OCI-LY1 (cell line): Measurements from ENCODE around the gene AMOTL1.

ENCODE experiments used
- H2AFZ ChIP-seq: fragments of 200-600 bp; sonication (generic), shearing (Covaris generic); 2 replicates; pipeline ENCODE4 v1.6.0; 2014; ENCODE audit warnings: antibody characterized with exemption, mild to moderate bottlenecking, low read length
- H3F3A ChIP-seq: fragments of 200-600 bp; sonication (generic), shearing (Covaris generic); 2 replicates; pipeline ENCODE4 v1.6.0; 2014; ENCODE audit warnings: mild to moderate bottlenecking, antibody characterized with exemption, low read length, moderate library complexity; ENCODE audit not compliant: insufficient read depth
- H3K27ac ChIP-seq: fragments of 200-600 bp; sonication (generic); 2 replicates; pipeline ENCODE4 v1.5.1; 2014; ENCODE audit warnings: low read length, mixed run types, mild to moderate bottlenecking, low read depth; ENCODE audit not compliant: poor library complexity, severe bottlenecking
- H3K27me3 ChIP-seq: fragments of 200-600 bp; sonication (generic); 2 replicates; pipeline ENCODE4 v1.6.0; 2014; ENCODE audit warnings: antibody characterized with exemption, mild to moderate bottlenecking, low read length, moderate library complexity; ENCODE audit not compliant: insufficient read depth
- H3K36me3 ChIP-seq: fragments of 200-600 bp; sonication (generic); 2 replicates; pipeline ENCODE4 v1.6.1; 2014; ENCODE audit warnings: mild to moderate bottlenecking, antibody characterized with exemption, low read length, moderate library complexity, mixed read lengths; ENCODE audit not compliant: insufficient read depth
- H3K4me1 ChIP-seq: fragments of 200-600 bp; sonication (generic); 2 replicates; pipeline ENCODE4 v1.5.1; 2014; ENCODE audit warnings: mild to moderate bottlenecking, low read length, moderate library complexity; ENCODE audit not compliant: insufficient read depth, severe bottlenecking
- H3K4me2 ChIP-seq: fragments of 200-600 bp; sonication (generic), shearing (Covaris generic); 2 replicates; pipeline ENCODE4 v1.6.1; 2014; ENCODE audit warnings: low read length
- H3K4me3 ChIP-seq: fragments of 200-600 bp; sonication (generic); 2 replicates; pipeline ENCODE4 v1.5.1; 2014; ENCODE audit warnings: low read length, low read depth, mild to moderate bottlenecking, mixed read lengths; ENCODE audit not compliant: poor library complexity, severe bottlenecking
- H3K79me2 ChIP-seq: fragments of 200-600 bp; shearing (Covaris generic); 2 replicates; pipeline ENCODE4 v1.6.1; 2016; ENCODE audit warnings: mixed run types, low read length, mixed read lengths; ENCODE audit not compliant: insufficient read depth
- H3K9ac ChIP-seq: fragments of 200-600 bp; sonication (generic), shearing (Covaris generic); 2 replicates; pipeline ENCODE4 v1.6.1; 2014; ENCODE audit warnings: mild to moderate bottlenecking, low read length, mixed read lengths
- H3K9me2 ChIP-seq: fragments of 200-600 bp; sonication (generic), shearing (Covaris generic); 2 replicates; pipeline ENCODE4 v1.6.1; 2014; ENCODE audit warnings: low read depth, mild to moderate bottlenecking, low read length, mixed read lengths
- H3K9me3 ChIP-seq: fragments of 200-600 bp; shearing (Covaris generic); 2 replicates; pipeline ENCODE4 v1.6.1; 2014; ENCODE audit warnings: low read length, mixed read lengths
- H4K20me1 ChIP-seq: fragments of 200-600 bp; sonication (generic), shearing (Covaris generic); 2 replicates; pipeline ENCODE4 v1.6.0; 2016; ENCODE audit warnings: mild to moderate bottlenecking, low read length; ENCODE audit not compliant: insufficient read depth
- EZH2 ChIP-seq: fragments of 200-600 bp; sonication (generic), shearing (Covaris generic); IDR thresholded peaks from 2 replicates; pipeline ENCODE4 v1.8.0; 2017; ENCODE audit warnings: borderline replicate concordance, mixed run types, mild to moderate bottlenecking, antibody characterized with exemption, low read length, moderate library complexity, mixed read lengths
- TF ChIP-seq, protein P1 (sequence below): fragments of 200-600 bp; sonication (generic), shearing (Covaris generic); IDR thresholded peaks from 2 replicates; pipeline ENCODE4 v1.5.1; 2017; ENCODE audit warnings: mild to moderate bottlenecking, antibody characterized with exemption, low read length, moderate library complexity, mixed read lengths

Gene AMOTL1

DNA sequence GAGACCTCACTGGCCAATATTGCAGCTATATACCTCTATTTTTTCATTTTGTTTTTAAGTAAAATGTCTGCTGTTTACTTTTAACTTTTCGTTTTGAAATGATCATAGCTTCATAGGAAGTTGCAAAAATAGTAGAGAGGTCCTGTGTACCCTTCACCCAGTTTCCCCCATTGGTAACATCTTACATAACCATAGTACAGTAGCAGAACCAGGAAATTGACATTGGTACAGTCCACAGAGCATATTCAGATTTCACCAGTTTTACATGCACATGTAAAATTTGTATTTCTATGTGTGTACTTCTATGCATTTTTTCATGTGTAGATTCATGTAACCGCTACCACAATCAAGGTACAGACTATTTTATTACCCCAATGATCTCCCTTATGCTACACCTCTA is 3.8 kb downstream of the AMOTL1 start:
- Histone ChIP-seq H3K4me1 (no peaks in the 10 kb centered on the region), H3K79me2 (no peaks in the 10 kb centered on the region), H3F3A (no peaks in the 10 kb centered on the region)

GRCh38 chr11:94773842-94774241 is 5.7 kb downstream of the AMOTL1 start:
- TF ChIP-seq EZH2: no peak
- TF ChIP-seq, protein P1, sequence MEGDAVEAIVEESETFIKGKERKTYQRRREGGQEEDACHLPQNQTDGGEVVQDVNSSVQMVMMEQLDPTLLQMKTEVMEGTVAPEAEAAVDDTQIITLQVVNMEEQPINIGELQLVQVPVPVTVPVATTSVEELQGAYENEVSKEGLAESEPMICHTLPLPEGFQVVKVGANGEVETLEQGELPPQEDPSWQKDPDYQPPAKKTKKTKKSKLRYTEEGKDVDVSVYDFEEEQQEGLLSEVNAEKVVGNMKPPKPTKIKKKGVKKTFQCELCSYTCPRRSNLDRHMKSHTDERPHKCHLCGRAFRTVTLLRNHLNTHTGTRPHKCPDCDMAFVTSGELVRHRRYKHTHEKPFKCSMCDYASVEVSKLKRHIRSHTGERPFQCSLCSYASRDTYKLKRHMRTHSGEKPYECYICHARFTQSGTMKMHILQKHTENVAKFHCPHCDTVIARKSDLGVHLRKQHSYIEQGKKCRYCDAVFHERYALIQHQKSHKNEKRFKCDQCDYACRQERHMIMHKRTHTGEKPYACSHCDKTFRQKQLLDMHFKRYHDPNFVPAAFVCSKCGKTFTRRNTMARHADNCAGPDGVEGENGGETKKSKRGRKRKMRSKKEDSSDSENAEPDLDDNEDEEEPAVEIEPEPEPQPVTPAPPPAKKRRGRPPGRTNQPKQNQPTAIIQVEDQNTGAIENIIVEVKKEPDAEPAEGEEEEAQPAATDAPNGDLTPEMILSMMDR: no peak
- Histone ChIP-seq H3K9ac (no peak overlapping the region), H3K27me3 (no peaks in the 10 kb centered on the region), H4K20me1 (no peaks in the 10 kb centered on the region), H3K36me3 (no peaks in the 10 kb centered on the region), H3K79me2 (no peaks in the 10 kb centered on the region), H3K4me1 (no peaks in the 10 kb centered on the region), H3K27ac (no peak overlapping the region), H3K4me3 (no peak overlapping the region), H3K9me2 (no peaks in the 10 kb centered on the region), H2AFZ (no peak overlapping the region), H3F3A (no peaks in the 10 kb centered on the region), H3K9me3 (no peaks in the 10 kb centered on the region), H3K4me2 (no peak overlapping the region)

More for the DNA sequence above, 3.8 kb downstream of the AMOTL1 start:
- TF ChIP-seq, protein P1: no peak
- TF ChIP-seq EZH2: no peak
- no peaks in the 10 kb centered on the region for H3K36me3 ChIP-seq
- no peak overlapping the region for H2AFZ ChIP-seq
- H3K9ac ChIP-seq: no peak overlapping the region
- no peak overlapping the region for H3K4me3 ChIP-seq
- no peaks in the 10 kb centered on the region for H3K9me3 ChIP-seq
- H3K4me2 ChIP-seq: no peak overlapping the region
- H3K27me3 ChIP-seq: no peaks in the 10 kb centered on the region
- no peaks in the 10 kb centered on the region for H3K9me2 ChIP-seq
- H4K20me1 ChIP-seq: no peaks in the 10 kb centered on the region
- no peak overlapping the region for H3K27ac ChIP-seq

GRCh38 chr11:94774345-94774744 is 6.2 kb downstream of the AMOTL1 start:
- Histone ChIP-seq H3K4me2 (no peak overlapping the region), H3K4me3 (no peak overlapping the region), H4K20me1 (no peaks in the 10 kb centered on the region), H3F3A (no peaks in the 10 kb centered on the region), H3K4me1 (no peaks in the 10 kb centered on the region), H3K9me2 (no peaks in the 10 kb centered on the region), H3K9me3 (no peaks in the 10 kb centered on the region), H2AFZ (no peak overlapping the region), H3K9ac (no peak overlapping the region), H3K79me2 (no peaks in the 10 kb centered on the region), H3K27me3 (no peaks in the 10 kb centered on the region), H3K36me3 (no peaks in the 10 kb centered on the region), H3K27ac (no peak overlapping the region)
- no peak for TF ChIP-seq EZH2
- TF ChIP-seq, protein P1: no peak
